NB4 (cell line): ENCODE results near the gene DOK3.

ENCODE experiments used
- POLR2A ChIP-seq: IDR thresholded peaks from 2 replicates; pipeline ENCODE4 v1.6.1; 2011; ENCODE audit warnings: mild to moderate bottlenecking; ENCODE audit not compliant: insufficient read length; ENCODE audit errors: extremely low read depth
- TF ChIP-seq, protein P1 (sequence below): IDR thresholded peaks from one replicate; pipeline ENCODE4 v1.5.1; 2012; ENCODE audit warnings: low read depth, low read length

DNA sequence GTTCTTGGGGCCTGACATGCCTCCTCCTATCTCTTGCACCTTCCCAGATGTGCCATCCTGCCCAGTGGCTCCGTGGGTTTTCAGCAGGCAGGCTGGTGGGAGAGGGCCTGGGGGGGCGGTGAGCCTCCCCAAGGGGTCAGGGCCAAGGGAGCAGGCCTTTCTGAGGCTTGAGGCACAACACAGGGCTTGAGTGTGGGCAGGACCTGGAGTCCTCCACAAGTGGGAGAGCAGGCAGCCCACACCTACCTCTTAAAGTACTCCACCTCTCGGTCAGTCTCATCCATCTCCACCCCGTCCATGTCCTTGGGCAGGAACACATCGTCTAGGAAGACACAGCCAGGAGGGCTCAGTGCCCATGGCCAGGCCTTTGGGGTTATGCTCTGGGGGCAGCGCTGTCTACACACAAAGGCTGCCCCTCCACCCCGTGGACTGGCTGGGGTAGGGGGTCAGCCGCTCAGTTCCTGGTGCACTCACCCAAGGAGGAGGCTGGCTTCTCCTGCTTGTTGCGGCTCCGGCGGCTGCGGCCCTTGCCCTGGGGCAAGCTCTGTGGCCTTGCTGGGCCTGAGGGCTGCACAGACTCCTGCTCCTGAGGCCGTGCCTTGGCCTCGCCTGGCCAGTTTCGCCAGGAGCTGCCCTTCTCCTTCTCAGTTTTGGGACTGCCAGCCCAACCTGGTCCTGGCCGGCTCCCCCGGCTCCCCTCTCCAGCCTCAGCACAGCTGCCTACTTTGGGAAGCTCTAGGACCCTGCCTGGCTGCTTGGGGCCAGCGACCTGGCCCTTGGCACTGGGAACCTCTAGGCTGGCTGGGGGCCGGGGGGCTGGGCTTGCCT, 14.3 kb upstream of the DOK3 start:
- TF ChIP-seq, protein P1, sequence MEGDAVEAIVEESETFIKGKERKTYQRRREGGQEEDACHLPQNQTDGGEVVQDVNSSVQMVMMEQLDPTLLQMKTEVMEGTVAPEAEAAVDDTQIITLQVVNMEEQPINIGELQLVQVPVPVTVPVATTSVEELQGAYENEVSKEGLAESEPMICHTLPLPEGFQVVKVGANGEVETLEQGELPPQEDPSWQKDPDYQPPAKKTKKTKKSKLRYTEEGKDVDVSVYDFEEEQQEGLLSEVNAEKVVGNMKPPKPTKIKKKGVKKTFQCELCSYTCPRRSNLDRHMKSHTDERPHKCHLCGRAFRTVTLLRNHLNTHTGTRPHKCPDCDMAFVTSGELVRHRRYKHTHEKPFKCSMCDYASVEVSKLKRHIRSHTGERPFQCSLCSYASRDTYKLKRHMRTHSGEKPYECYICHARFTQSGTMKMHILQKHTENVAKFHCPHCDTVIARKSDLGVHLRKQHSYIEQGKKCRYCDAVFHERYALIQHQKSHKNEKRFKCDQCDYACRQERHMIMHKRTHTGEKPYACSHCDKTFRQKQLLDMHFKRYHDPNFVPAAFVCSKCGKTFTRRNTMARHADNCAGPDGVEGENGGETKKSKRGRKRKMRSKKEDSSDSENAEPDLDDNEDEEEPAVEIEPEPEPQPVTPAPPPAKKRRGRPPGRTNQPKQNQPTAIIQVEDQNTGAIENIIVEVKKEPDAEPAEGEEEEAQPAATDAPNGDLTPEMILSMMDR, result no peak
- TF ChIP-seq POLR2A, result no peak
